PFSK-1 (cell line): Measurements from ENCODE around the gene ITGBL1.

Experiments used
- FOXP2 ChIP-seq: optimal IDR thresholded peaks from 2 replicates; pipeline ENCODE3; 2011; ENCODE audit warnings: borderline replicate concordance, control low read depth, inconsistent platforms; ENCODE audit not compliant: insufficient read depth; ENCODE audit errors: extremely low read length, extremely low read depth
- POLR2AphosphoS5 ChIP-seq: IDR thresholded peaks from 2 replicates; pipeline ENCODE4 v1.6.1; 2012; ENCODE audit warnings: low read depth, mild to moderate bottlenecking, control low read depth, low read length, moderate library complexity
- SIN3A ChIP-seq: IDR thresholded peaks from 2 replicates; pipeline ENCODE4 v1.6.1; 2012; ENCODE audit warnings: mild to moderate bottlenecking, low read length, moderate library complexity, borderline replicate concordance; ENCODE audit not compliant: insufficient read depth
- TAF1 ChIP-seq: IDR thresholded peaks from 2 replicates; pipeline ENCODE4 v1.6.1; 2012; ENCODE audit warnings: low read length, control low read depth, borderline replicate concordance; ENCODE audit not compliant: insufficient read depth
- TF ChIP-seq, protein P1 (sequence below), 2 experiments: IDR thresholded peaks; 2 replicates each; pipeline versions ENCODE4 v1.6.1 to v1.8.0; 2011 to 2012; ENCODE audit warnings: low read depth in 2 of 2, low read length in 2 of 2, control low read depth in 1 of 2, inconsistent platforms in 1 of 2, mild to moderate bottlenecking in 1 of 2, moderate library complexity in 1 of 2; ENCODE audit not compliant: insufficient read depth in 1 of 2

Gene ITGBL1

DNA sequence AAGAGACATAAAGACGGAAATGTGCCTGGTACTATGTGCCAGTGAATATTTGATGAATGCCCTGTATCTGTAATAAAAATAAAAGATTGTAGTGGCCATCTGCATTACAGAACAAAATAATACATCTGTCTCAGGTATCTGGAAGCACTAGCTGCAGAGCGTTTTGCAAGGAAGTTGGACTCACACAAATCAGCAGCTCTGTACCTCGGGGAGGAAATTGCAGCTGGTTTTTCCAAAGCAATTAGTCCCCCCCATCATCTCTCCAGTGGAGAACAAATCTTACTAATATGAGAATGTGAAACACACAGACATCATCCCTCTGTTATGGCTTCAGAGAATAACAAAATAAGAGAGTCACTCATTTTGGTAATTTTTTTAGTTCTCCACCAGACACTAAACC, 245.3 kb downstream of the ITGBL1 start:
- TF ChIP-seq TAF1 (no peak), POLR2AphosphoS5 (no peak), SIN3A (no peak), FOXP2 (no peak)
- TF ChIP-seq, protein P1, sequence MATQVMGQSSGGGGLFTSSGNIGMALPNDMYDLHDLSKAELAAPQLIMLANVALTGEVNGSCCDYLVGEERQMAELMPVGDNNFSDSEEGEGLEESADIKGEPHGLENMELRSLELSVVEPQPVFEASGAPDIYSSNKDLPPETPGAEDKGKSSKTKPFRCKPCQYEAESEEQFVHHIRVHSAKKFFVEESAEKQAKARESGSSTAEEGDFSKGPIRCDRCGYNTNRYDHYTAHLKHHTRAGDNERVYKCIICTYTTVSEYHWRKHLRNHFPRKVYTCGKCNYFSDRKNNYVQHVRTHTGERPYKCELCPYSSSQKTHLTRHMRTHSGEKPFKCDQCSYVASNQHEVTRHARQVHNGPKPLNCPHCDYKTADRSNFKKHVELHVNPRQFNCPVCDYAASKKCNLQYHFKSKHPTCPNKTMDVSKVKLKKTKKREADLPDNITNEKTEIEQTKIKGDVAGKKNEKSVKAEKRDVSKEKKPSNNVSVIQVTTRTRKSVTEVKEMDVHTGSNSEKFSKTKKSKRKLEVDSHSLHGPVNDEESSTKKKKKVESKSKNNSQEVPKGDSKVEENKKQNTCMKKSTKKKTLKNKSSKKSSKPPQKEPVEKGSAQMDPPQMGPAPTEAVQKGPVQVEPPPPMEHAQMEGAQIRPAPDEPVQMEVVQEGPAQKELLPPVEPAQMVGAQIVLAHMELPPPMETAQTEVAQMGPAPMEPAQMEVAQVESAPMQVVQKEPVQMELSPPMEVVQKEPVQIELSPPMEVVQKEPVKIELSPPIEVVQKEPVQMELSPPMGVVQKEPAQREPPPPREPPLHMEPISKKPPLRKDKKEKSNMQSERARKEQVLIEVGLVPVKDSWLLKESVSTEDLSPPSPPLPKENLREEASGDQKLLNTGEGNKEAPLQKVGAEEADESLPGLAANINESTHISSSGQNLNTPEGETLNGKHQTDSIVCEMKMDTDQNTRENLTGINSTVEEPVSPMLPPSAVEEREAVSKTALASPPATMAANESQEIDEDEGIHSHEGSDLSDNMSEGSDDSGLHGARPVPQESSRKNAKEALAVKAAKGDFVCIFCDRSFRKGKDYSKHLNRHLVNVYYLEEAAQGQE (IDR thresholded peaks at IDR 0.05; ENCODE audit: insufficient read depth in 1 of 2, low read depth in 2 of 2, low read length in 2 of 2) = no peak

DNA sequence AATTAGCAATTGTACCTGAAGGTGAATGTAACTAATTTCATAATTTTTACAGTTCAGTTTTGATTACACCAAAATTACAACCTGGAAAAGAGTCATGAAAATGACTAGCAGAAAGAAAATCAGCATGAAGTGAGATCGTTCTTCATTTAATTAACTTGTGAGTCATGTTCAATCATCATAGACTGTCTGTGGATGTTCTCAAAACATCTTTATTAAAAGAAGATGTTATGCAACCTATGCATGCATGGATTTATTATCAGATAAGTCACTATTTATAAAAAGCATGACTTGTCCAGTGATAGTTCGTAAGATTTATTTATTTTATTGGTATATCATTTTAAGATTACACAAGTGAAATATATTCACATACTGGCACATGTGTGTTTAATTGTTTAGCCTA, 245.9 kb downstream of the ITGBL1 start:
- TF ChIP-seq FOXP2 (no peak), POLR2AphosphoS5 (no peak), TAF1 (no peak), SIN3A (no peak)
- TF ChIP-seq, protein P1 (IDR thresholded peaks at IDR 0.05; ENCODE audit: insufficient read depth in 1 of 2, low read depth in 2 of 2, low read length in 2 of 2) = no peak

DNA sequence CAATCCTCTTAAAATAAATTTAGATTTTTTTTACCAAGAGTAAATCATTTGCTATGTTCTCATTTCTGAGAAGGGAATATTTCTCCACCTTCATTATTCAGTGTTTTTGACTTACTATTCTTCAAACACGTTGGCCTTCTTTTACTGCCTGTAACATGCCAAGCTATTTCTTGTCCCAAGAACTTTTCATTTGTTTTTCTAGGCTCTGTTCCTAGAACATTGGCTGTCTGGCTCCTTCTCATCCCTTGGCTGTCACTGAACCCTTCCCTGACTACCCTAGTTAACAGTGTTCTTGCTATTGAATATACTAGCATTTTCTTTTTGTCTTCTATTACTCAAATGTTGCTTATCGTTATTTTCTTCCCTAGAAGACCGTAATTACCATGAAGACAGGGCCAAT, 248.1 kb downstream of the ITGBL1 start:
- TF ChIP-seq, protein P1 (IDR thresholded peaks at IDR 0.05; ENCODE audit: insufficient read depth in 1 of 2, low read depth in 2 of 2, low read length in 2 of 2) = no peak
- TF ChIP-seq POLR2AphosphoS5 (no peak), TAF1 (no peak), FOXP2 (no peak), SIN3A (no peak)

DNA sequence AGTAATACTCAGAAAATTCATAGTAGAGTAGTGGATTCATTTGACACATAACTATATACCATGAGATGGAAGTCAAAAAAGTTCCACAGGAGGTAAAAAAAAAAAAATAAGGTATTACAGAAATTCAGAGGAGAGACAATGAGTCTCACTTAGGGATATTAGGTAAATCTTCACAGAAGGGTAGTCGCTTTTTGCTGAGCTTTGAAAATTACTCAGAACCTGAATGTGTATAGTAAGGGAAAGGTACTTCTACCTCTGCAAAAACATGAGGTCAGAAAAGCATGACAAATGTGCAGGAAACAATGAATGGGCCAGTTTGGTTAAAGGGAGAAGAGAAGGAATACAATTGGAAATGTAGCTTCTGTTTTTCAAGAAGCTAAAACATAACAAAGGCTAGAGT, 250.6 kb downstream of the ITGBL1 start:
- no peak for TF ChIP-seq SIN3A
- TF ChIP-seq, protein P1 (IDR thresholded peaks at IDR 0.05; ENCODE audit: insufficient read depth in 1 of 2, low read depth in 2 of 2, low read length in 2 of 2) = no peak
- no peak for TF ChIP-seq TAF1
- no peak for TF ChIP-seq FOXP2
- TF ChIP-seq POLR2AphosphoS5 = no peak

DNA sequence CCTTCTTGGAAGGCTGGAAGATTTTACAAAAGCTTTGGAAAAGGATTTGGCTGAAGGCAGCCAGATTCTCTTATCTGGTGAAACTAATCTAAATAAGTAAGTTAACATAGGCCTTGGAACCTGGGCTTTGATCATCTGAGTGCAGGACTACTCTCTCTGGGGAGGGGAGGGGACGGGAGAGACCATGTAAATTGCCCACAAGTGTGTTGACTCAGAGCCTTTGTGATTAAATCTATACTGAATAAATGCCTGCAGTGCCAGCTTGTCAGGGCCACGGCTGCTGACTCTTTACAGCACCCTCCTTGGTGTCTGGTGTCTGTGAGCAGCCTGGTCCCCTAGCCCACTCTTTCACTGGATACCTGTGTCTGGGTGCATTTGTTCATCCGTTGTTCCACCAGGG, 251.4 kb downstream of the ITGBL1 start:
- TF ChIP-seq POLR2AphosphoS5 (no peak), FOXP2 (no peak)
